NCI-H2171 (cell line): ENCODE data around the gene C4B.

Experiments
- DNase-seq: peaks from one replicate; lab custom pipeline; 2025; lab: John Stamatoyannopoulos, UW

The C4B gene

GRCh38 chr6:32081168-32081990 is 66.8 kb downstream of the C4B start:
- DNase-seq = no peak

DNA sequence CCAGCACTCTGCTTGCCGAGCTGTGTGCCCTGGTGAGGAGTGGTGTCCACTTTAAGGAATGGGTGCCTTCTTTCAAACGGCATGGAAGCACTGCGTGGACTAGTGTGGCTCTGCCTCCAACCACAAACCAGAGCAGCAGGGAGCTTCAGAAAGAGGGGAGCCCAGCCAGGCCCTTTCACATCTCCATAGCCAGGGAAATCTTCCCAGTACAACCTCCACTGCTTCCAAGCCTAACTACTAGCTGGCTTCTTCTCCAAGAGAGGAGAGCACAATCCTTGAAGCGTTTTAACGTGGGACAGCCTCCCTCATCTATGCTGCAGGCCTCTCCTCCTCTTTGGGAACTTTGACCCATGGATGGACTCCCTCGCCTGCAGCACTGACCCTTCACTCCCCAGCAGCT is 67.9 kb downstream of the C4B start:
- no peak for DNase-seq

GRCh38 chr6:32082935-32083334 is 68.3 kb downstream of the C4B start:
- no peak for DNase-seq

DNA sequence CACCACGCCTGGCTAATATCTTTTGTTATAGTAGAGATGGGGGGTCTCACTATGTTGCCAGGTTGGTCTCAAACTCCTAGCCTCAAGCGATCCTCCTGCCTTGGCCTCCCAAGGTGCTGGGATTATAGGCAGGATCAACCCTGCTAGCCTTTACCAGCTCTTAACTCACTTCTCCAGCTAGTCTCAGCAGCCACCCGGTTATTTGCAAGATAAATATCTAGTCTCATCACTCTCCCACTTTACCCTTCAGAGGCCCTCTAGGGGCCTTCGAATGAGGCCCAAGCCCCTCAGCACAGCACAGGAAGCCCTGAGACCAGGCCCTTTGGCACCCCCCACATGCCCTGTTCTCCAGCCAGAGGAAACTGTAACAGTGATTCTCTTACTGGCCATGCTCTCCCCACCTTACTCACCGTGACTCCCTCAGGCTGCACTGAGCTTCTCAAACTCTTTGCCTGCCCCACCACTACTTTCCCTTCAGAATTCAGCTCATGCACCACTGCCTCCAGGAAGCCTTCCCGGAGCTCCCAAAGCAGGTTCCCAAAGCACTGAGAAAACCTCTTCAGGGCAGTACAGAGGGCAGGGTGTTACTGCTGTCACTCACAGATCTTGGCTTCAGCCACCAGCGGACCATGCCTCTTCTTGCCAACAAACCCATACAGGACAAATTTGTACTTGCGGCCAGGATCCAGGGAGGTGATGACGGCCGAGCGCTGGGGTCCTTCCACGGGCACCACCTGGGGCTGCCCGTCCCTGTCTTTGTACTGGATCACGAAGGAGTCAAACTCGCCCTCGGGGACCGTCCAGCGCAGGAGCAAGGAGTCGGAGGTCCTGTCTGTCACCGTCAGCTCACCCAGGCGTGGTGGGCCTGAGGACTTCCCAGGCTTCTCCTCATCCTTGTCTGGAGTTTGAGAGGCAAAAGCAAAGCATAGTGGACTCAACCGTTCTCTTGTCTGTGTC is 69.5 kb downstream of the C4B start:
- DNase-seq = no peak

- no peak for DNase-seq
Measured at GRCh38 chr6:32084780-32085179, 70.2 kb downstream of the C4B start.
